ENCODE data around the gene SBK2.

DNA sequence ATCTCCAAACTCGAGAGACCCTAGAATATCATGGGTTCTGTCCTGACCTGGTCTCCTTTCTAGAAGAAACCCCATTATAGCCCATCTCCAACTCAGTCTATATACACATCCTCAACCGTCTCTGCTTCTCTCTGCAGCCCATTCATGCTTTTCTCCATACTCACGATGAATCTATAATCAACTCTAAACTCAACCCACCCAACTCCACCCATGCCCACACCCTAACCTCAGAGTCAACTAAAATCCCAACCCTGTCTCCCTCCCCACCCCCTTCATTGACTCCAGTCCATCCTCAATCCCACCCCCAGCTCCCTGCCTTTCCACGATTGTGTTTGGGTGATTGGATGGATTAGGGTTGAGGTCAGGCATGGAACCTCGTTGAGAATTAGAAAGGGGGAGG lies 6.6 kb upstream of the SBK2 start:
- no peak for TF ChIP-seq POLR2A (IDR thresholded peaks at IDR 0.05; ENCODE audit: low read depth)
- TF ChIP-seq, protein P1, sequence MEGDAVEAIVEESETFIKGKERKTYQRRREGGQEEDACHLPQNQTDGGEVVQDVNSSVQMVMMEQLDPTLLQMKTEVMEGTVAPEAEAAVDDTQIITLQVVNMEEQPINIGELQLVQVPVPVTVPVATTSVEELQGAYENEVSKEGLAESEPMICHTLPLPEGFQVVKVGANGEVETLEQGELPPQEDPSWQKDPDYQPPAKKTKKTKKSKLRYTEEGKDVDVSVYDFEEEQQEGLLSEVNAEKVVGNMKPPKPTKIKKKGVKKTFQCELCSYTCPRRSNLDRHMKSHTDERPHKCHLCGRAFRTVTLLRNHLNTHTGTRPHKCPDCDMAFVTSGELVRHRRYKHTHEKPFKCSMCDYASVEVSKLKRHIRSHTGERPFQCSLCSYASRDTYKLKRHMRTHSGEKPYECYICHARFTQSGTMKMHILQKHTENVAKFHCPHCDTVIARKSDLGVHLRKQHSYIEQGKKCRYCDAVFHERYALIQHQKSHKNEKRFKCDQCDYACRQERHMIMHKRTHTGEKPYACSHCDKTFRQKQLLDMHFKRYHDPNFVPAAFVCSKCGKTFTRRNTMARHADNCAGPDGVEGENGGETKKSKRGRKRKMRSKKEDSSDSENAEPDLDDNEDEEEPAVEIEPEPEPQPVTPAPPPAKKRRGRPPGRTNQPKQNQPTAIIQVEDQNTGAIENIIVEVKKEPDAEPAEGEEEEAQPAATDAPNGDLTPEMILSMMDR (IDR thresholded peaks at IDR 0.05), result no peak
- TF ChIP-seq EP300 (IDR thresholded peaks at IDR 0.05), result no peak
- no peak for TF ChIP-seq POLR2AphosphoS5 (IDR thresholded peaks at IDR 0.05)
